Measurements from ENCODE around the gene CPLANE1. TPM values are rescaled to one million over a fixed set of nuclear protein-coding genes. Genes with fewer than 3 reads are reported as not detected.

CPLANE1 gene
- total RNA-seq, 4 donors from 2014 or later = 18.1 to 67.7 (median 24.2) TPM

- in situ Hi-C loops (cut with MboI; ENCODE audit: low pct_ligation_motif_present in 1 of 4, low pct_unique_long_range_greater_than_20kb in 1 of 4, low sequenced_read_pairs in 3 of 4) (no loop called here), intact Hi-C loops (cut with DNase I; ENCODE audit: low total_unique reads) (no loop called here)
- no peaks in the 10 kb centered on the region for H3K9me3 ChIP-seq
- peak overlapping the region; percentile 47 to 70 (median 54) for H3K27ac ChIP-seq
- peaks cover 0 to 19% (median 7%) of the 10 kb centered on the region in 4 donors for H3K4me1 ChIP-seq
- H3K27me3 ChIP-seq = no peaks in the 10 kb centered on the region
- WGBS, 2 donors (ENCODE audit: low coverage in 1 of 2) = 4% methylated on average over 1 of the region's 1 CpG; no CpG with 5 or more reads in 1 of the 2 donors
- H3K36me3 ChIP-seq = peaks cover 0 to 17% (median 2%) of the 10 kb centered on the region in 4 donors
- no peak for TF ChIP-seq POLR2AphosphoS5 (IDR thresholded peaks at IDR 0.05)
- no peak for TF ChIP-seq CTCF (IDR thresholded peaks at IDR 0.05)
- TF ChIP-seq POLR2A (IDR thresholded peaks at IDR 0.05) = no peak
- TF ChIP-seq EP300 (IDR thresholded peaks at IDR 0.05; ENCODE audit: low read depth) = no peak
- no peak overlapping the region for H3K4me3 ChIP-seq
- DNase-seq = no peak
These were observed 34.6 kb downstream of the CPLANE1 start for GRCh38 chr5:37214550-37214949.

- H3K27ac ChIP-seq = no peak overlapping the region
- H3K36me3 ChIP-seq = peaks cover 0 to 7% (median 2%) of the 10 kb centered on the region in 4 donors
- 89 to 99% methylated on average over 3 of the region's 3 CpGs for WGBS, 2 donors (ENCODE audit: low coverage in 1 of 2)
These were observed 37.1 kb downstream of the CPLANE1 start for GRCh38 chr5:37212096-37212495.

GRCh38 chr5:37211661-37212060, 37.5 kb downstream of the CPLANE1 start:
- no peak for TF ChIP-seq POLR2AphosphoS5 (IDR thresholded peaks at IDR 0.05)
- TF ChIP-seq CTCF (IDR thresholded peaks at IDR 0.05) = no peak
- TF ChIP-seq EP300 (IDR thresholded peaks at IDR 0.05; ENCODE audit: low read depth) = no peak
- TF ChIP-seq POLR2A (IDR thresholded peaks at IDR 0.05) = no peak
- Histone ChIP-seq H3K36me3 (peaks cover 0 to 7% (median 2%) of the 10 kb centered on the region in 4 donors), H3K27ac (no peak overlapping the region), H3K4me1 (peaks cover 0 to 19% (median 7%) of the 10 kb centered on the region in 4 donors), H3K27me3 (no peaks in the 10 kb centered on the region), H3K4me3 (no peak overlapping the region), H3K9me3 (no peaks in the 10 kb centered on the region)
- in situ Hi-C loops (cut with MboI; ENCODE audit: low pct_ligation_motif_present in 1 of 4, low pct_unique_long_range_greater_than_20kb in 1 of 4, low sequenced_read_pairs in 3 of 4) = no loop called here
- 96 to 98% methylated on average over 6 to 10 of the region's 10 CpGs for WGBS, 2 donors (ENCODE audit: low coverage in 1 of 2)
- intact Hi-C loops (cut with DNase I; ENCODE audit: low total_unique reads) = no loop called here
- DNase-seq = no peak

More at GRCh38 chr5:37212096-37212495, 37.1 kb downstream of the CPLANE1 start:
- Histone ChIP-seq H3K4me1 (peaks cover 0 to 19% (median 7%) of the 10 kb centered on the region in 4 donors), H3K4me3 (no peak overlapping the region), H3K9me3 (no peaks in the 10 kb centered on the region), H3K27me3 (no peaks in the 10 kb centered on the region)
- intact Hi-C loops (cut with DNase I; ENCODE audit: low total_unique reads) (no loop called here), in situ Hi-C loops (cut with MboI; ENCODE audit: low pct_ligation_motif_present in 1 of 4, low pct_unique_long_range_greater_than_20kb in 1 of 4, low sequenced_read_pairs in 3 of 4) (no loop called here)
- TF ChIP-seq POLR2AphosphoS5 (IDR thresholded peaks at IDR 0.05) (no peak), POLR2A (IDR thresholded peaks at IDR 0.05) (no peak), EP300 (IDR thresholded peaks at IDR 0.05; ENCODE audit: low read depth) (no peak), CTCF (IDR thresholded peaks at IDR 0.05) (no peak)
- no peak for DNase-seq

- Histone ChIP-seq H3K27me3 (no peaks in the 10 kb centered on the region), H3K9me3 (no peaks in the 10 kb centered on the region), H3K4me3 (peak overlapping the region in 1 of 4 donors; percentile 16), H3K27ac (peak overlapping the region in 1 of 4 donors; percentile 19), H3K36me3 (peaks cover 0 to 9% (median 3%) of the 10 kb centered on the region in 4 donors), H3K4me1 (peaks cover 0 to 7% (median 4%) of the 10 kb centered on the region in 4 donors)
- TF ChIP-seq POLR2A (IDR thresholded peaks at IDR 0.05) = no peak
- TF ChIP-seq EP300 (IDR thresholded peaks at IDR 0.05; ENCODE audit: low read depth) = no peak
- no peak for TF ChIP-seq POLR2AphosphoS5 (IDR thresholded peaks at IDR 0.05)
- no peak for TF ChIP-seq CTCF (IDR thresholded peaks at IDR 0.05)
- intact Hi-C loops (cut with DNase I; ENCODE audit: low total_unique reads) = no loop called here
- no peak for DNase-seq
- 93 to 96% methylated on average over 4 to 32 of the region's 32 CpGs for WGBS, 2 donors (ENCODE audit: low coverage in 1 of 2)
- in situ Hi-C loops (cut with MboI; ENCODE audit: low pct_ligation_motif_present in 1 of 4, low pct_unique_long_range_greater_than_20kb in 1 of 4, low sequenced_read_pairs in 3 of 4) = no loop called here
These were observed 40.0 kb downstream of the CPLANE1 start for GRCh38 chr5:37208883-37209797.

All from transverse colon (tissue), 4 donors.